Measurements from ENCODE around the gene SYCN. TPM values are rescaled to one million over a fixed set of nuclear protein-coding genes. Genes with fewer than 3 reads are reported as not detected.

SYCN gene
- total RNA-seq, 2 donors from 2014 or later, result not detected

DNA sequence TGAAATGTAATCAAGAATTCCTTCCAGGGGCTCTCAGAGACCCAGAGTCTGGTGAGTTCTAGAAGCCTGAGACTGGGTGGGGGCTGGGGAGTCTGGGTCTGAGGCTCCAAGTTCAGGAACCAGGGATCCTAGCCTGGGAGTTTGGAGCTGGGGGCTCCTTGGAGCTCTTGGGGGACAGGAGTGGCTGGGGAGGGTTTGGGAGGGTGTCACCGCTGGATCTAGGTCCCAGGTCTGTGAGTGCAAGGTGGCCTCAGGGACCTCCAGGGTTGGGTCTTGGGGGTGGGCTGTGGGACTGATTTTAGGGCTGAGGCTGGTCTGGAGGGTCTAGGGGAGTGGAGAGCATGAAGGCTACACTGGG, 1.1 kb downstream of the SYCN start:
- Histone ChIP-seq H3K27ac (no peak overlapping the region), H3K4me1 (ENCODE audit: control insufficient read depth in 1 of 2, low read depth in 2 of 2) (no peaks in the 10 kb centered on the region), H3K36me3 (no peaks in the 10 kb centered on the region), H3K27me3 (replicated peaks; ENCODE audit: insufficient read depth) (peaks cover 5% of the 10 kb centered on the region), H3K9me3 (no peaks in the 10 kb centered on the region), H3K4me3 (no peak overlapping the region)
- no peak for ATAC-seq (ENCODE audit: insufficient number of reproducible peaks, low FRiP score, low read depth)
- DNase-seq (ENCODE audit: low spot score), result no peak
- TF ChIP-seq CTCF (IDR thresholded peaks at IDR 0.05), result no peak

GRCh38 chr19:39200803-39201115, 3.3 kb downstream of the SYCN start:
- TF ChIP-seq CTCF (IDR thresholded peaks at IDR 0.05), result no peak
- DNase-seq (ENCODE audit: low spot score) (no peak), ATAC-seq (ENCODE audit: insufficient number of reproducible peaks, low FRiP score, low read depth) (no peak)
- no peak overlapping the region for H3K4me3 ChIP-seq
- H3K4me1 ChIP-seq (ENCODE audit: control insufficient read depth in 1 of 2, low read depth in 2 of 2), result peaks cover 4 to 6% of the 10 kb centered on the region in 2 donors
- no peaks in the 10 kb centered on the region for H3K36me3 ChIP-seq
- H3K9me3 ChIP-seq, result no peaks in the 10 kb centered on the region
- no peak overlapping the region for H3K27ac ChIP-seq
- H3K27me3 ChIP-seq (replicated peaks; ENCODE audit: insufficient read depth), result peaks cover 6% of the 10 kb centered on the region

GRCh38 chr19:39200066-39200802, 3.8 kb downstream of the SYCN start:
- Histone ChIP-seq H3K9me3 (no peaks in the 10 kb centered on the region), H3K4me1 (ENCODE audit: control insufficient read depth in 1 of 2, low read depth in 2 of 2) (peaks cover 4 to 6% of the 10 kb centered on the region in 2 donors), H3K36me3 (no peaks in the 10 kb centered on the region), H3K27me3 (replicated peaks; ENCODE audit: insufficient read depth) (peaks cover 6% of the 10 kb centered on the region), H3K4me3 (no peak overlapping the region), H3K27ac (no peak overlapping the region)
- no peak for DNase-seq (ENCODE audit: low spot score)
- ATAC-seq (ENCODE audit: insufficient number of reproducible peaks, low FRiP score, low read depth), result no peak
- no peak for TF ChIP-seq CTCF (IDR thresholded peaks at IDR 0.05)

- TF ChIP-seq CTCF (IDR thresholded peaks at IDR 0.05), result no peak
- peaks cover 6% of the 10 kb centered on the region for H3K27me3 ChIP-seq (replicated peaks; ENCODE audit: insufficient read depth)
These were observed 5.0 kb downstream of the SYCN start for GRCh38 chr19:39199025-39199424.

GRCh38 chr19:39197808-39198207, 6.3 kb downstream of the SYCN start:
- ATAC-seq (ENCODE audit: insufficient number of reproducible peaks, low FRiP score, low read depth) (no peak), DNase-seq (ENCODE audit: low spot score) (no peak)
- H3K9me3 ChIP-seq, result no peaks in the 10 kb centered on the region
- H3K4me1 ChIP-seq (ENCODE audit: control insufficient read depth in 1 of 2, low read depth in 2 of 2), result peaks cover 4 to 6% of the 10 kb centered on the region in 2 donors
- no peak overlapping the region for H3K4me3 ChIP-seq
- no peak overlapping the region for H3K27ac ChIP-seq
- peaks cover 6% of the 10 kb centered on the region for H3K27me3 ChIP-seq (replicated peaks; ENCODE audit: insufficient read depth)
- no peak for TF ChIP-seq CTCF (IDR thresholded peaks at IDR 0.05)
- no peaks in the 10 kb centered on the region for H3K36me3 ChIP-seq

More at GRCh38 chr19:39199025-39199424, 5.0 kb downstream of the SYCN start:
- Histone ChIP-seq H3K27ac (no peak overlapping the region), H3K9me3 (no peaks in the 10 kb centered on the region), H3K4me3 (no peak overlapping the region), H3K4me1 (ENCODE audit: control insufficient read depth in 1 of 2, low read depth in 2 of 2) (peaks cover 4 to 6% of the 10 kb centered on the region in 2 donors), H3K36me3 (no peaks in the 10 kb centered on the region)
- DNase-seq (ENCODE audit: low spot score) (no peak), ATAC-seq (ENCODE audit: insufficient number of reproducible peaks, low FRiP score, low read depth) (no peak)

Measured in thoracic aorta (tissue), 2 donors.